GM19372 (cell line): ENCODE data around the gene ATP6V1G3.
"Not testable (repeated sequence)": the region's sequence is repeated elsewhere in the genome, so short reads cannot be mapped to it uniquely, and the experiment has no call there.

Source experiments
- ATAC-seq: cut with Tn5 transposase; IDR thresholded peaks from one replicate; pipeline ENCODE4 v1.9.1; 2021; ENCODE audit warnings: mild to moderate bottlenecking, low read depth, moderate library complexity; ENCODE audit not compliant: unreplicated experiment

Gene ATP6V1G3

GRCh38 chr1:198540580-198540979, at the start of gene ATP6V1G3:
Gene ATP6V1G3, minus strand, starts transcription at chr1:198540680. Its CDS starts 30 bp downstream, at chr1:198540650.
- ATAC-seq, result no peak

- ATAC-seq, result no peak
These were observed 48.4 kb upstream of the ATP6V1G3 start for GRCh38 chr1:198588845-198589244.

- ATAC-seq, result no peak
These were observed 43.7 kb upstream of the ATP6V1G3 start for GRCh38 chr1:198584163-198584562.

- not testable (repeated sequence) for ATAC-seq
These were observed 42.8 kb upstream of the ATP6V1G3 start for GRCh38 chr1:198583209-198583802.

GRCh38 chr1:198577444-198577843, 37.0 kb upstream of the ATP6V1G3 start:
- no peak for ATAC-seq

- peak; percentile 60 for ATAC-seq
These were observed 35.5 kb upstream of the ATP6V1G3 start for GRCh38 chr1:198575798-198576641.

GRCh38 chr1:198575292-198575691, 34.8 kb upstream of the ATP6V1G3 start:
- no peak for ATAC-seq

- no peak for ATAC-seq
These were observed 33.8 kb upstream of the ATP6V1G3 start for GRCh38 chr1:198574325-198574724.

GRCh38 chr1:198564716-198565115, 24.2 kb upstream of the ATP6V1G3 start:
- no peak for ATAC-seq

GRCh38 chr1:198564157-198564556, 23.7 kb upstream of the ATP6V1G3 start:
- ATAC-seq, result no peak

GRCh38 chr1:198563583-198563982, 23.1 kb upstream of the ATP6V1G3 start:
- ATAC-seq, result no peak

GRCh38 chr1:198560161-198560560, 19.7 kb upstream of the ATP6V1G3 start:
- ATAC-seq, result no peak

GRCh38 chr1:198559362-198559761, 18.9 kb upstream of the ATP6V1G3 start:
- ATAC-seq, result no peak

GRCh38 chr1:198558402-198558801, 17.9 kb upstream of the ATP6V1G3 start:
- ATAC-seq, result no peak

- peak; percentile 85 for ATAC-seq
These were observed 16.5 kb upstream of the ATP6V1G3 start for GRCh38 chr1:198556971-198557370.

- no peak for ATAC-seq
These were observed 12.4 kb upstream of the ATP6V1G3 start for GRCh38 chr1:198552668-198553416.

- ATAC-seq, result no peak
These were observed 10.6 kb upstream of the ATP6V1G3 start for GRCh38 chr1:198550941-198551524.

GRCh38 chr1:198549866-198550265, 9.4 kb upstream of the ATP6V1G3 start:
- peak; percentile 60 for ATAC-seq

GRCh38 chr1:198548890-198549289, 8.4 kb upstream of the ATP6V1G3 start:
- ATAC-seq, result no peak

- ATAC-seq, result no peak
These were observed 4.7 kb upstream of the ATP6V1G3 start for GRCh38 chr1:198545156-198545555.

GRCh38 chr1:198544265-198544664, 3.8 kb upstream of the ATP6V1G3 start:
- no peak for ATAC-seq
